Hypothalamus (tissue), 51 donors: Measurements from ENCODE around the gene IFI27.
"Not testable (repeated sequence)": the region's sequence is repeated elsewhere in the genome, so short reads cannot be mapped to it uniquely, and the experiment has no call there.

Experiments used
- DNase-seq, 51 donors: peaks; one replicate each; lab custom pipeline; 2025; lab: John Stamatoyannopoulos, UW

IFI27 gene

GRCh38 chr14:94110552-94111181 is at the start of gene IFI27:
IFI27 (plus strand) TSS chr14:94110736.
- DNase-seq = no peak

GRCh38 chr14:94062344-94062940 is 48.1 kb upstream of the IFI27 start:
- DNase-seq = no peak

- DNase-seq = no peak
Measured at GRCh38 chr14:94066089-94066676, 44.4 kb upstream of the IFI27 start.

- not testable (repeated sequence) for DNase-seq
Measured at GRCh38 chr14:94072076-94072475, 38.5 kb upstream of the IFI27 start.

- DNase-seq = no peak
Measured at GRCh38 chr14:94074534-94074933, 36.0 kb upstream of the IFI27 start.

GRCh38 chr14:94075008-94075407 is 35.5 kb upstream of the IFI27 start:
- DNase-seq = no peak

- no peak for DNase-seq
Measured at GRCh38 chr14:94077111-94077821, 33.3 kb upstream of the IFI27 start.

- no peak for DNase-seq
Measured at GRCh38 chr14:94077823-94078222, 32.7 kb upstream of the IFI27 start.

- DNase-seq = peak in 2 of 51 donors; percentile 25 to 66
Measured at GRCh38 chr14:94079891-94080620, 30.5 kb upstream of the IFI27 start.

- peak; percentile 20 to 96 (median 90) for DNase-seq
Measured at GRCh38 chr14:94080621-94081385, 29.7 kb upstream of the IFI27 start, which contains the start of the genes DDX24 and IFI27L1. DDX24 (minus strand) TSS chr14:94081202; CDS start chr14:94079742, 1,460 bp downstream. IFI27L1 (plus strand) TSS chr14:94081310; CDS start chr14:94096938, 15,628 bp downstream.

GRCh38 chr14:94081386-94081820 is 29.1 kb upstream of the IFI27 start:
- no peak for DNase-seq

GRCh38 chr14:94087891-94088290 is 22.6 kb upstream of the IFI27 start:
- DNase-seq = no peak

GRCh38 chr14:94088516-94088915 is 22.0 kb upstream of the IFI27 start:
- no peak for DNase-seq

- DNase-seq = no peak
Measured at GRCh38 chr14:94089479-94089878, 21.1 kb upstream of the IFI27 start.

GRCh38 chr14:94093418-94093817 is 17.1 kb upstream of the IFI27 start:
- no peak for DNase-seq

- no peak for DNase-seq
Measured at GRCh38 chr14:94097091-94097490, 13.4 kb upstream of the IFI27 start.

GRCh38 chr14:94098326-94098992 is 12.1 kb upstream of the IFI27 start:
- no peak for DNase-seq

GRCh38 chr14:94099006-94099405 is 11.5 kb upstream of the IFI27 start:
- DNase-seq = no peak

- peak in 6 of 51 donors; percentile 8 to 60 (median 16) for DNase-seq
Measured at GRCh38 chr14:94100847-94101246, 9.7 kb upstream of the IFI27 start.
